NT2/D1 (cell line): ENCODE measurements around the gene ASAP3.

Source experiments
- DNase-seq: peaks from one replicate; pipeline ENCODE4 v3.0.0-alpha.2; 2011; ENCODE audit warnings: low read depth, low spot score
- H3K27me3 ChIP-seq: 2 replicates; pipeline ENCODE4 v1.6.0; 2011; ENCODE audit warnings: mild to moderate bottlenecking; ENCODE audit not compliant: insufficient read length, insufficient read depth
- H3K36me3 ChIP-seq: 2 replicates; pipeline ENCODE4 v1.6.1; 2011; ENCODE audit warnings: mild to moderate bottlenecking, low read length, mixed read lengths; ENCODE audit not compliant: insufficient read depth, insufficient read length
- H3K4me1 ChIP-seq: 2 replicates; pipeline ENCODE4 v1.5.1; 2011; ENCODE audit not compliant: insufficient read depth, insufficient read length
- H3K4me3 ChIP-seq: 2 replicates; pipeline ENCODE4 v1.5.1; 2011; ENCODE audit warnings: low read depth; ENCODE audit not compliant: insufficient read length
- H3K9ac ChIP-seq: 2 replicates; pipeline ENCODE4 v1.6.0; 2011; ENCODE audit warnings: low read depth; ENCODE audit not compliant: insufficient read length
- H3K9me3 ChIP-seq: 2 replicates; pipeline ENCODE4 v1.5.1; 2011; ENCODE audit warnings: mild to moderate bottlenecking, low read length; ENCODE audit not compliant: insufficient read depth
- SUZ12 ChIP-seq: IDR thresholded peaks from 2 replicates; pipeline ENCODE4 v1.6.1; 2011; ENCODE audit not compliant: insufficient read length, insufficient read depth; ENCODE audit errors: extremely low read depth
- YY1 ChIP-seq: IDR thresholded peaks from 2 replicates; pipeline ENCODE4 v1.6.1; 2011; ENCODE audit not compliant: insufficient read length, insufficient read depth
- ZNF274 ChIP-seq: IDR thresholded peaks from 2 replicates; pipeline ENCODE4 v1.6.1; 2011; ENCODE audit warnings: mild to moderate bottlenecking, low read depth, low read length

ASAP3 gene

DNA sequence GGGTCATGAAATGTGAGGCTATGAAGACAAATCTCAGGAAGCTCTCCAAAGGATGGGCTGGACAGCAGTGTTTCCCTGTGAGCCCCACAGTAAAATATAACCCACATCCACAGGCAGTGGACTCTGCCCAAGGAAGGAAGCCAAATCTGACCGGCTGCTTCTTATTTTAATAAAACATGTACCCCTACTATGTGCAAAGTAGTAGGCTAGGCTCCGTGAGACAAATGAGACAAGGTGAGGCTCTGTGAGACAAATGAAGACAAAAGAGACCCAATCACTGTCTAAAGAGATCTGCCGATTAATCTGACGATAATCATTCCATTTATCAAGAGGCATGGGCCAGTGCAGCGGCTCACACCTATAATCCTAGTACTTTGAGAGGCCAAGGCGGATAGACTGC lies 2.1 kb downstream of the ASAP3 start:
- H3K27me3 ChIP-seq: no peaks in the 10 kb centered on the region
- no peak overlapping the region for H3K9ac ChIP-seq
- no peak overlapping the region for H3K4me3 ChIP-seq
- no peak for DNase-seq
- no peaks in the 10 kb centered on the region for H3K9me3 ChIP-seq
- TF ChIP-seq SUZ12 (no peak), YY1 (no peak), ZNF274 (no peak)
- peaks cover 16% of the 10 kb centered on the region for H3K36me3 ChIP-seq
- H3K4me1 ChIP-seq: no peaks in the 10 kb centered on the region

- TF ChIP-seq ZNF274 (no peak), SUZ12 (no peak), YY1 (no peak)
- no peak overlapping the region for H3K9ac ChIP-seq
- H3K4me1 ChIP-seq: no peaks in the 10 kb centered on the region
- DNase-seq: no peak
- no peak overlapping the region for H3K4me3 ChIP-seq
- no peaks in the 10 kb centered on the region for H3K9me3 ChIP-seq
- H3K27me3 ChIP-seq: no peaks in the 10 kb centered on the region
- H3K36me3 ChIP-seq: peaks cover 16% of the 10 kb centered on the region
Measured at GRCh38 chr1:23481026-23481597, 2.9 kb downstream of the ASAP3 start.

DNA sequence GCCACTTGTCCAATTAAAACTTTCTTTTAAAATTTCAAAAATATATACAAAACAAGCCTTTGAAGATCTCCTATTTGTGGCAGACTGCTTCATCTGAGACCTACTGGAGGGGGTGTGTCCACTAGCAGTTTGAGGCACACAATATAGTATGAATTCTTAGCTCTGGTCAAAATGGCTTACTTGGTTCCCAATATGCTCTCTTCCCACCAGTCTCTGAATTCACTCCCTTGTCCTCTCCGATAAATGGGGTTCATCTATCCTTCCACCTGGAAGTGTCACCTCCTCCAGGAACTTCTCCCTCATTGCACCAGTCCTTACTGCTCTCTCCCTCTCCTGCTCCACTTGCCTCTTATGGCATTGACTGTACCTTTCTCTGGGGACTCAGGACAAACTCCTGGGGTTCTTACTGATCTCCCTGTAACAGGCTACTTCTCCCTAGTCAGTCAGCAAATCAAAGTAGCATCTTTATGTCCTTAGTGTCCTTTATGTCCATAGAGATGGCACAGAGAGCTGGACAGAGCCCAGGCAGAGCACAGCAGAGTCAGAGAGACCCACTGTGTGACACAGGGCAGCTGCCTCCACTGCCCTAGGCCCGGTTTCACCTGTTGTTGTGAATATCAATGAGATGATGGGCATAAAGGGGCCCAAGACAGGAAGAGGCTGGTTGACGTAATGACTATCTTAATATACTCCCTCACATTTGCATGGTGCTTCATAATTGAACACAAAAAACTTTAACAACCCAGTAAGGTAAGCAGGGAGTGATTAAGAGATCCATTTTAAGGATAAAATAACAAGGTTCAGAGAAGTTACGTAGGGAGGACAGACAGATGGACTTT lies 3.6 kb downstream of the ASAP3 start:
- H3K4me3 ChIP-seq: no peak overlapping the region
- peaks cover 16% of the 10 kb centered on the region for H3K36me3 ChIP-seq
- no peaks in the 10 kb centered on the region for H3K27me3 ChIP-seq
- no peak for TF ChIP-seq SUZ12
- TF ChIP-seq YY1: no peak
- no peak for TF ChIP-seq ZNF274
- H3K9me3 ChIP-seq: no peaks in the 10 kb centered on the region
- no peak overlapping the region for H3K9ac ChIP-seq
- H3K4me1 ChIP-seq: no peaks in the 10 kb centered on the region
- DNase-seq: no peak

GRCh38 chr1:23479666-23479941 lies 4.4 kb downstream of the ASAP3 start:
- peaks cover 2% of the 10 kb centered on the region for H3K4me1 ChIP-seq
- no peak overlapping the region for H3K9ac ChIP-seq
- H3K9me3 ChIP-seq: no peaks in the 10 kb centered on the region
- H3K36me3 ChIP-seq: peaks cover 16% of the 10 kb centered on the region
- no peaks in the 10 kb centered on the region for H3K27me3 ChIP-seq
- no peak for TF ChIP-seq SUZ12
- no peak for TF ChIP-seq YY1
- TF ChIP-seq ZNF274: no peak
- H3K4me3 ChIP-seq: no peak overlapping the region
- DNase-seq: no peak

DNA sequence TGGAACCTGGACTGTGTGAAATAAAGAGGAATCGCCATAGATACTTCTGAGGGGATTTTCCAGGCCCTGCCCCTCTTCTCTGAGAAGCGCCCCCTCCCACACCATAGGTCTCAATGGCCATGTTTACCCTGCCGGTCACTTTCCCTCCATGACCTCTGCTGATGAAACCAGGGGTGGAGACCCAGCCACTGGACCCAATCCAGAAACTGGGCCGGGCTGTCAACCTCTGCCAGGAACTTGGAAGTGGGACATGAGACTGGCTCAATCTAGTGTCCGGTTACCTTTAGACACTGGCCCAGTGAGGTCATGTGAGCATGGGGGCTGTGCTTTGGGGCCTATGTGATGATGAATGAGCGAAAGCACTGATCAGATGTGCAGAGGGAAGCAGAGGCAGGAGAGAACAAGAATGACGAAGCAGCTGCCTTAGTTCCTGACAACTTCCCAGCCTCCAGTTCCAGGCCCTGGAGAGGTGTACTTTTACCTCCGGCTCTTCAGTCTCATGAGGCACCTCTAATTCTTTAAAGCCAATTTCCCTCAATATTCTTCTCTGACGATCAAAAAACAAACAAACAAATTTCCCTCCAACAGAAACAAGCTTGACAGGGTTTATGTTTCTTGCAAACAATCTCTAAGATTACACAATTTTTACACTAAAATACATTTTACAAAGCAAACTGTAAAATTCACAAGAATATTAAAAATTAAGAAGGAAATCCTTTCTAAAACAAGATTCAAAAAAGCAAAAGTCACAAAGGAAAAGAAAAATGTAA lies 4.9 kb downstream of the ASAP3 start:
- H3K4me1 ChIP-seq: peaks cover 2% of the 10 kb centered on the region

GRCh38 chr1:23477359-23478144 lies 6.4 kb downstream of the ASAP3 start:
- DNase-seq: no peak
- no peak for TF ChIP-seq YY1
- Histone ChIP-seq H3K9me3 (no peaks in the 10 kb centered on the region), H3K27me3 (no peaks in the 10 kb centered on the region), H3K9ac (no peak overlapping the region), H3K4me3 (no peak overlapping the region), H3K36me3 (peaks cover 18% of the 10 kb centered on the region), H3K4me1 (peaks cover 2% of the 10 kb centered on the region)

More for the DNA sequence above, 4.9 kb downstream of the ASAP3 start:
- no peak for TF ChIP-seq SUZ12
- no peak for TF ChIP-seq ZNF274
- no peak for TF ChIP-seq YY1
- no peak for DNase-seq
- Histone ChIP-seq H3K4me3 (no peak overlapping the region), H3K36me3 (peaks cover 16% of the 10 kb centered on the region), H3K9me3 (no peaks in the 10 kb centered on the region), H3K27me3 (no peaks in the 10 kb centered on the region), H3K9ac (no peak overlapping the region)

DNA sequence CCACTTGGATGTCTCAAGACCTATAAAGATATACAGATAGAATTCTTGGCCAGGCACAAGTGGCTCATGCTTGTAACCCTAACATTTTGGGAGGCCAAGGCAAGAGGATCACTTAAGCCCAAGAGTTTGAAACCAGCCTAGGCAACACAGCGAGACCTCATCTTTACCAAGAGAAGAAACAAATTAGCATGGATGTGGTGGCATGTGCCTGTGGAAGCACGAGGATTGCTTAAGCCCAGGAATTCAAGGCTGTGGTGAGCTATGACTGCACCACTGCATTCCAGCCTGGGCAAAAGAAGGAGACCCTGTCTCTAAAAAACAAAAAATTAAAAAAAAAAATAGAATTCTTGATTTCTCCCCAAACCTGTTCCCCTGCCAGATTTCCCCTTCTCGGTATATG lies 8.3 kb downstream of the ASAP3 start:
- Histone ChIP-seq H3K9ac (no peak overlapping the region), H3K36me3 (peaks cover 16% of the 10 kb centered on the region), H3K4me3 (no peak overlapping the region), H3K9me3 (no peaks in the 10 kb centered on the region), H3K27me3 (no peaks in the 10 kb centered on the region), H3K4me1 (peaks cover 2% of the 10 kb centered on the region)
- no peak for DNase-seq
- TF ChIP-seq YY1 (no peak), SUZ12 (no peak), ZNF274 (no peak)
